ENCODE results near the gene PRSS48.

The PRSS48 gene

DNA sequence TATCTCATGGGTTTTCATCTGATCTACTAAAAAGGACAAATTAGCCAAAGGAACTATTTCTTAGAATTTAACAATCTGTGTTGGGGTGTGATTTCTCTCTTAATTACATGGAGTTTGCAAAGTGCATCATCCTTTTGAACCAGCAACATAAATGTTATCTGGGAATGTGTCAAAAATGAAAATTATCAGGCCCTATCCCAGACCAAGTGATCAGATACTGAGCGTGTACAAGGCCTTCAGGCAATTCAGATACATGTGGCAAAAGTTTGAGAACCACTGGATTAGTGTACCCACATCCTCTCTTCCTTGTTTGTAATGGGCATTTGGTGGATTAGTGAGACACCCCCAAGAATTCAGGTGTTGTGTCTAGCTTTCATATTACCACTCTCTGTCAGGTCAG, 44.6 kb downstream of the PRSS48 start:
- DNase-seq, result no peak

DNA sequence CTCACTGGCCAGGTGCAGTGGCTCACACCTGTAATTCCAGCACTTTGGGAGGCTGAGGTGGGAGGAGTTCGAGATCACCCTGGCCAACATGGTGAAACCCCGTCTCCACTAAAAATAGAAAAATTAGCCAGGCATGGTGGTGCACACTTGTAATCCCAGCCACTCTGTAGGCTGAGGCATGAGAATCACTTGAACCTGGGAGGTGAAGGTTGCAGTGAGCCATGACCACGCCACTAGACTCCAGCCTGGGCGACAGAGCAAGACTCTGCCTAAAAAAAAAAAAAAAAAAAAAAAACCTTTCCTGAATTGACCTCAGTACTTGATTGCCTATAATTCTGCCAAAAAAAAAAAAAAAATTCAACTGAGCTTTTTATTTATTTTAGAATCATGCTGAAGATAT, 45.2 kb downstream of the PRSS48 start:
- peak; percentile 6 for DNase-seq

DNA sequence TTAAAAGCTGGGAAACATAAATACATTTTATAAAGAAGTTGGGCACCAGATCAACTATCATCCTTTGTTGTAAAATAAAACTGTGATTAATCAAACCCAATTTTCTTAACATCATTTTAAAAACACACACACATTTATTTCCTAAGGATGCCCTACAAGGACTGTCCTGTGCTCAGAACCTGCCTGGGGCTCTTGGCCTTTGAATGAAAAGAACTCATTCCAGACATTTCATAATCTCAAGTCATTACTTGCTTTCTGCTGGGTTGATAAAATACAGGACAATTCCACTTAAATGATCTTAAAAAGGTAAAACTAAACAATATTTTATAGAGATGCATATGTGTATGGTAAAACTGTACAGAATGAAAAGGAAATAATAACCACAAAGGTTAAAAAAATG, 45.6 kb downstream of the PRSS48 start:
- no peak for DNase-seq

DNA sequence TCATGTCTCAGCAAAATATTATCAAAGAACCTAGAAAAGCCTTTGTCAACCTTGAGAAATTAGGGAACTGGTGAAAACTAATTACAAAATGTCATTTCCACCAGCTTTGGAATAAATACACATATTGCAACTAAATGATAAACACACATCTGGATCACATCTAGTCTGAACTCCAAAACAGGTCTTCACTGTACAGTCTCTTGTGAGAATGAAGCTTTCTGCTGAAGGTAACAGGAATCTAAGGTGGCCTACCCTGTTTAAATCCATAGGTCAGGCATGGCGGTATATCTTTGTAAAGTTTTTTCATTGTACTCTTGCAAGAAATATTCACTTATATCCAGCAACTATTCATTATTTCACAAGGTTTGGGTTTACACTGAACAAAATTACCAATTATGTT, 46.7 kb downstream of the PRSS48 start:
- peak; percentile 16 for DNase-seq

DNA sequence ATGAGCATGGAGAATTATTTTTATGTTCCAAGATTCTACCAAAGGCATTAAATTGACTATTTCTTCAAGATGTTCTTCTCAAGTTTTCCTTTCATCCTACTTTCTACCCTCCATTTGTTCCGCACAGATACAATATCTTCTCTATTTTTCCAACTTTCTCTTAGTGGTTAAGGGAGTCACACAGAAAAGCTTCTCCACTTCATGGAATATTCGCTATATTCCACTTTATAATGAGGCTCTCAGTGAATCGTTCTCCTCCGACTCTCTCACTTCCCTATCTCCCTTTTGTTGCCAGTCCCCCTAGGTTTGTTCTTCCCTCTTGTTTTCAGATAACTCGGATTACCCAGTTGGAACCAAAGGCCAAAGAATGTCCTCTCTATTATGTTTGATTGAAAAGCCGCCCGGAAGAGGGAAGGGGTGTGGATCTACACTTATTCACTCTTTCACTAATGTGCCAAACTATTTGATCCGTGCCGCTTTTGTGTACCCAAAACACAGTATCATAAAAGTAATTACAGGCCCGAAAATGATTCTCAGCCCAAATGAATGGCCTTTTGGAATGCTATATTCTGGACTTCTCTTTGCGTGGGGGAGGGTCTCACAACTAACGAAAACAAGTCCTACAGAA, 47.3 kb downstream of the PRSS48 start:
- DNase-seq, result peak; percentile 49

DNA sequence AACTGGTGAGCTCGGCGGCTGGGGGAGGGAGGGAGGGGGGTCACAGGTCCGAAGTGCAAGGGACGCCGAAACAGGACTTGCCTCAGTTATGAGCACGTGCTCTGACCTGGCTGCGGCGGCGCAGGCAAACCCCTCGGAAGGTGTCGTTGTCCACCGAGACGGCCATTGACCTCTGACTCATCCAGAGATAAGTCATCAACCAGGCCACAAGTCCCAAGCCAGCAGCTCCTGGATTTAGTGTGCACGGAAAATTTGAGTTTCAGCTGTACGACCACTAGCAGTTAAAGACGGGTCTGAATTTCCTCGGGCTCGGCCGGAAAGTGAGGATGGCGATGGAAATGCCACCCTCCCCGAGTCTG, 47.8 kb downstream of the PRSS48 start:
- DNase-seq, result peak; percentile 78

DNA sequence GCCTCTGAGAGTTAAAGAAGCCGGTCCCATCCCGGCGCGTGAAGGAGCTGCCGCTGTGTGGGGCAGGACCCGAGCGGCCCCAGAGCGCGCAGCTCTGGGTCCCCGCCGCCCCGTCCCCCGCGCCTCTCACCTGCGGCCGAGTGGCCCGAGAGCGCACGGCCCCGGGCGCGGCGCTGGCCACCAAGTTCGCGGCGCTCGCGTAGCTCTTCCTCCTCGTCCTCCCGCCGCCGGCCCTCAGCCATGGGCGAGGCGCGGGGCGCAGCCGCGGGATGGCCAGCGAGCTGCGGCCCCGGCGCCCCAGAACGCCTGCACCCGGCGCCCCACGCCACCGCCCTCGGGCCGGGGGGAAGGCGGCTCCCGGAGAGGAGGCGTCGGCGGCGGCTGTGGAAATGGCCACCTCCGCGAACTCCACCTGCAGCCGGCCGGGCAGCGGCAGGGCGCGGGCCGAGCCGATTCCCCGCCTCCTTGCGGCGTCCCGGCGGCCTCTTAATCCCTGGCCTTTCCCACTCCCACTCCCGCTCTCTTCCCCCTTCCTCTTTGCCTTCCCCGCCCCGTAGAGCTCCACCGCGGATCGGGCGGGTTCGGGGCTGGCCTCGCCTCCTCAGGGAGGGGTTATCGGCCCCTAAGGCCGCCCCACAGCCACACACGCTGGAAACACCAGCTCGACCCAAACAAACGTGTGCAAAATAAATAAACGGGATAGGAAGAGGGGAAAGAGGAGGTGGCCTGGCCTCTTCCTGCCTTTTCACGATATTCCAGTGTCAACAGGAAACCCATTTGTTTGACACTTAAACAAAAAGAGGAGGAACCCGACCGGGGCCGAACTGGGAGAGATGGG, 48.4 kb downstream of the PRSS48 start, which contains the start of gene SH3D19:
Gene SH3D19 (minus strand): TSS at position 495 of the 838 bp plus-strand sequence. CDS start 253 bp downstream, at position 242.
- DNase-seq, result peak; percentile 91

DNA sequence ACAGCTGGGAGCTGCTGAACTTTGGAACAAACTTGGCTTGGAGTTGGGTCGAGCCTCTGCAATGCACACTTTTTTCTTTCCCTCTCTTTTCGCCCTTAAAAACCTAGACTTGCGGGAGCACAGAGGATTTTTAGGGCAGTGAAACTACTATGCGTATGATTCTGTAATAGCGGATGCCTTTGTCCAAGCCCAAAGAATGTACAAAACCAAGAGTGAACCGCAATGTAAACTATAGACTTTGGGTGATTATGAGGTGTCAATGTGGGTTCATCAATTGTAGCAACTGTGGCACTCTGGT, 48.9 kb downstream of the PRSS48 start:
- no peak for DNase-seq

DNA sequence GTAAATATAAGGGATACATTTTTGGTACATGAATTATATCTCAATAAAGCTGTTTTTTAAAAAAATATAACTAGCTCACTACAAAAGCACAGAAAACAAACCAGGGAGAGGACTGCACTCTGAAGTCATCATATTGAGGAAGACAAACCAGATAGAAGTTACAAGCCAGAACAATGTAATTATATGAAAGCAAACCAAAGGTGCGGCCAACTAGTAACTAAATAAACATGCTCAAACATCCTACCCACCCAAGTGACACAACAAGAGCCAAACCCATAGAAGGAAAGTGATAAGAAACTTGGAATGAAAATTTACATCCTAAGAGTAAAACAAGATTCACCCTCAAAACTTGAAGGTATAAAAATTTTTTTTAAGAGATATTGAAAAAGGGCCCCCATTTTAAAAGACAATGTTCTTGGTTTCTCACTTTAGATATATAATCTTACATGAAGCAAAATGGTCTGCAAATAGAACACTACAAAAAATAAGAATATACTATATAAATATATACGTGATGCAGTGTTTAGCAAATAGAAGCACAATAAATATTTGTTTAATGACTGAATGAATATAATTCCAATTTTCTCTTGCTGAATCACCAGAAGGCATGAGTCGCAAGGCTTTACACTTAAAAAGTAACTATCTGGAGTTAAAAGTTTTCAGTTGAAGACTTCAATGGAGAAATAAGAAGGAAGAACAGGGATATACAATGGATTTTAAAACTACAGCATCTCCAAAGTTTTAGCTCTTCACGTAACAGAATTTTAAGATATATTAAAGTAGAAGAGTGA, 52.5 kb downstream of the PRSS48 start:
- DNase-seq, result peak; percentile 30

DNA sequence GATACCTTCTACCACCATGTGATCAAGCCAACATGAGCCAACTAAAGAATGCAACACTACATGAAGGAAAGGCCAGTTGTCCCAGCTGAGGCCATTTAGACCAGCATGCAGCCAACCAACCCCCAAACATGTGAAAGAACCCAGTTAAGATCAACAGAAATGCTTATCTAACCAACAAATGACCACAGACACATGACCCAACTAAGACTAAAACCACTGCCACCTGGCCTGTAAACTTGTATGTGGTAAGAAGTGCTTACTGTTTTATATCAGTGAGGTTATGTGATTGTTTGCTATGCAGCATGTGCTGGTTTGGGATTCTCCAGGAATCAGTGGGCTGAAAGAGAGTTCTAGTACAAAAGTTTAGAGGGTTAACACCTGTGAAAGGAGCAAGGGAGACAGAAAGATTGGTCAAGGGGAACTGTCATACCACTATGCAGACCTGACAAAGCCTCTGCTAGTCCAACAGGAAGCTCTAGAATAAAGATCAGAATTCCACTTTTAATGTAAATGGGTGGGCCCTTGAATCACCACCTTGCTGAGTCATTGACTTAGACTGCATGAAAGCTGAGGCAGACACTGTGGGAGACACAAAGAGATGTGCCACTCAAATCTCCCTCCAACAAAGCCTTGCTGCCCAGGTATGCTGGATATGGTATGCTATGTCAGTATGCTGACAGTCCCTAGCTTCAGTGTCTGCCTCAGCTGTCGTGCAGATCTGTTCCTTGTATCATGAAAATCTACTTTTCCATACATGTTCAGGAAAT, 54.5 kb downstream of the PRSS48 start:
- no peak for DNase-seq

DNA sequence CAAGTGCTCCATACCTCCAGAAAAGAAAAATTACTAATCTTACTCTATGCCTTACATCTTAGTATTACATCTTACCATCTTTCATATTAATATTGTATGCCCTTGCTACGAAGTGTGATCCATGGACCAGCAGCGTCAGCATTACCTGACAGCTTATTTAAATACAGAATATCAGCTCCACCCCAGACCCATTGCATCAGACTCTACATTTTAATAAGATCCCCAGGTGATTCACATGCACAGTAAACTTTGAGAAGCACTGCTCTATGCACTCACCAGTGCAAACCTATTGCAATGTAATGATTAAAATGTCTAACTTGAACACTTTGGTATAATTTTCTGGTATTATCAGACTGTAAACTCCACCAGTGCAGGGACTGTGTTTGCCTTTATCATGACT, 62.5 kb downstream of the PRSS48 start:
- DNase-seq, result no peak

DNA sequence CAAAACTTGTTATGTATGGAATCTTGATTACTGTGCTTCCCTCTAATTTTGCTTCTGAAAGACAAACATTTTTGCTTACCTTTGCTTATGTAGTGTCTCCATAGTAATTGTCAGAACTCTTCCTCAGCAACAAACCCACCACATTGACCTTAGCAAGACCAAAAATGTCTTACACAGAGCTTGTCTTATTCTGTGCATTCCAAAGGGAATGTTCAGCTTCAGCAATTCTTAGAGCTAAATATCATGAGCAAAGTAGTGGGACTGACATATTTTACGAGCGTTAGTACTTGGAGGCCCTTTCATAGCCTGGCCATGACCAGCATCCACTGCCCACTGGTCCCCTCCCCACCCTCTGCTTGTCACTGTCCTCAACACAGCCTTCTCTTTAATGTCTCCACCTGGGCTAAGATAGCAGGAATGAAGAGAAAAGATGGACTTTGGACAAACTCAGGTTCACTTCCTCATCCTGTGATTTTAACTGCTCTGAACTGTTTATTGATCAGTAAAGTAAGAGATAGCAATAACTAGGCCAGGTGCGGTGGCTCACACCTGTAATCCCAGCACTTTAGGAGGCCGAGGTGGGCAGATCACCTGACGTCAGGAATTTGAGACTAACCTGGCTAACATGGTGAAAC, 63.9 kb downstream of the PRSS48 start:
- DNase-seq, result no peak
